NCI-H2081 (cell line): Measurements from ENCODE around the gene NDNF.
A peak's percentile ranks its signal among the peaks of the same experiment; 100 is the strongest.

Source experiments
- DNase-seq, 2 experiments: peaks; one replicate each; lab custom pipeline; 2025; lab: John Stamatoyannopoulos, UW

Gene NDNF, protein sequence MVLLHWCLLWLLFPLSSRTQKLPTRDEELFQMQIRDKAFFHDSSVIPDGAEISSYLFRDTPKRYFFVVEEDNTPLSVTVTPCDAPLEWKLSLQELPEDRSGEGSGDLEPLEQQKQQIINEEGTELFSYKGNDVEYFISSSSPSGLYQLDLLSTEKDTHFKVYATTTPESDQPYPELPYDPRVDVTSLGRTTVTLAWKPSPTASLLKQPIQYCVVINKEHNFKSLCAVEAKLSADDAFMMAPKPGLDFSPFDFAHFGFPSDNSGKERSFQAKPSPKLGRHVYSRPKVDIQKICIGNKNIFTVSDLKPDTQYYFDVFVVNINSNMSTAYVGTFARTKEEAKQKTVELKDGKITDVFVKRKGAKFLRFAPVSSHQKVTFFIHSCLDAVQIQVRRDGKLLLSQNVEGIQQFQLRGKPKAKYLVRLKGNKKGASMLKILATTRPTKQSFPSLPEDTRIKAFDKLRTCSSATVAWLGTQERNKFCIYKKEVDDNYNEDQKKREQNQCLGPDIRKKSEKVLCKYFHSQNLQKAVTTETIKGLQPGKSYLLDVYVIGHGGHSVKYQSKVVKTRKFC

GRCh38 chr4:121072224-121073003 is at the start of gene NDNF:
NDNF (minus strand) TSS chr4:121072535; CDS start chr4:121045837, 26,698 bp downstream.
- peak in 1 of 2 experiments; percentile 24 for DNase-seq

- no peak for DNase-seq
Observed at GRCh38 chr4:121119715-121120114, 47.4 kb upstream of the NDNF start.

DNA sequence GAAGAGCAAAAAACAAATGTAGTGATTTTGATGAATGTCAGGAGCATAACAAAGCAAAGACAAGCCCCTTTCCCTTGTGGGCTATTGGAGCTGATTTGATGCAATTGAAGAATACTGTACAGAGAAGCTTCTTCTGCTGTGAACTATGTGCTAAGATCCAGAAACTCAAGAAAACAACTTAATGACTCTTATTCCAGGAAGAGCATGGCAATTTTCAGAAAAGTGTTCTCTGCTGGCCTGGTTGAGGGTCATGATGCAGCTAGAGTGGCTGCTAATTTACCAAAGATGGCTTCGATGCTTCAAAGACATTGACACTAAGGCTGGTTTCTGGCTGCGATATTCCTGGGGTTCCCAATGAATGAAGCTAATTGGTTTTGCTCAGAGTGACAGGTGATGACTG is 46.0 kb upstream of the NDNF start:
- no peak for DNase-seq

GRCh38 chr4:121114756-121115155 is 42.4 kb upstream of the NDNF start:
- DNase-seq = no peak

DNA sequence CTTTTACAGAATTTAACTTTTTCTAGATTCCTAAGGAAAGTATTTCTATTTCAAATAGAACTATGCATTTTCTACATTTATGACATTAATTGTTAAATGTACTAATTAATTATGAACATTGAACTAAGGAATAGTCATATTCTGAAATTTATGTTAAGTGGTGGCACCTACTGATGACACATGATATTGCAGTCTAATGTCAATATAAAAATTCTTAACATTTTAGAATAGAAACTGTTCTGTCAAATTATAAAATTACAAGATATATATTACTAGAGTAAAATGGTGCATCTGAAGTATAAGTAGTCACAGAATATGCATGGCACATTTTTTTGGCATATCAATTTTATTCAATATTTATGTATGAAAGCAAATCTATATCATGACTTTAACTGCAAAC is 40.2 kb upstream of the NDNF start:
- DNase-seq = no peak

- peak; percentile 27 to 76 for DNase-seq
Observed at GRCh38 chr4:121108557-121108956, 36.2 kb upstream of the NDNF start.

DNA sequence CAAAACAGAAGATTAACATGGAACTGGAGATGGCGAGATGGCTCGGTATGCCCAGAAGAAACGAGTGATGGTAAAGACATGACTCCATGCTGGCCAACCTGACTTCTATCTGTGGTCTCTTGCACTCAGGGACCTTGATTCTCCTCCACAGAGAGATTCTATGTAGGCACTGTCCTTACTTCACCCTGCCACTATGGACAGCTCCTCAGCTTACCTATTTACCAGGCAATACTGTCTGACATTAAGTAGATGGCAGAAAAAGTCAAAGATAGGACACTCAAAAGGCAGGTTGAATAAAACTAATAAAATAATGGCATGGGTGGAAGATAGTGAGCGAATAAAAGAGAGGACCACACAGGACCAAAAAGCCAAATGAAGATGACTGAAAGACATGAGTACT is 35.2 kb upstream of the NDNF start:
- no peak for DNase-seq

DNA sequence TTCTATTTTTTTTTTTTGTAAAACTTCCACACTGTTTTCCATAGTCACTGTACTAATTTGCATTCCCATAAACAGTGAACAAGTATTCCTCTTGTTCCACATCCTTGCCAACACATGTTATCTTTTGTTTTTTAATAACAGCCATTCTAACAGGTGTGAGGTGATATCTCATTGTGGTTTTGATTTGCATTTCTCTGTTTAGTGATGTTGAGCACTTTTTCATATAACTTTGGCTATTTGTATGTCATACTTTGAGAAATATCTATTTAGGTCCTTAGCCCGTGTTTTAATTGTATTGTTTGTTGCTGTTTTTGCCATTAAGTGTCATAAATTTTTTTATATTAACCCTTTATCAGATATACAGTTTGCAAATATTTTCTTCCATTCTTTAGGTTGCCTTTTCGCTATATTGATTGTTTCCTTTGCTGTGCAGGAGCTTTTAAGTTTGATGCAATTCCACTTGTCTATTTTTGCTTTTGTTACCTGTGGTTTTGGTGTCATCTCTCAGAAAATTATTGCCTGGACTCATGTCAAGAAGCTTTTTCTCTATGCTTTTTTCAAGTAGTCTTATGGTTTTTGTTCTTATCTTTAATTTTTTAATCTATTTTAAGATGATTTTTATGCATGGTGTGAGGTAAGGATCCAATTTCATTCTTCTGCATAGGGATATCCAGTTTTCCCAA is 27.9 kb upstream of the NDNF start:
- no peak for DNase-seq

GRCh38 chr4:121098266-121098665 is 25.9 kb upstream of the NDNF start:
- no peak for DNase-seq

DNA sequence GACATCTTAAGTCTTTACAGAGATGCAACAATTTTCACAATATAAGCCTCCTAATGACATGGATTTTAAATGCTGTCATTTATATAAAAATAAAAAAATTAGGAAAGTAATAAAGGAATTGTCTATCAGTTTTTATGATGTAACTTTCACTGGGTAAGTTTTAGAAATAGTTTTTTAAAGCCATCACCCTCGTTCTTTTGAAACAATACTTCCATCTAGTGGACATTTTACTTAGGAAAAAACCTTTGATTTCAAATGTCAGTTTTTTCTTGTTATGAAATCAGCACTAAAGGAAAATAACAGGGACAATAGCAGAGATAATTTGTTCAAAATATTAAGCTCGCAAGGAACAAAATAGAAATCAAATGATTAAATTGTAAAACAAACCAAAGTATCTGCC is 24.3 kb upstream of the NDNF start:
- DNase-seq = peak in 1 of 2 experiments; percentile 12

GRCh38 chr4:121096191-121096590 is 23.9 kb upstream of the NDNF start:
- no peak for DNase-seq

DNA sequence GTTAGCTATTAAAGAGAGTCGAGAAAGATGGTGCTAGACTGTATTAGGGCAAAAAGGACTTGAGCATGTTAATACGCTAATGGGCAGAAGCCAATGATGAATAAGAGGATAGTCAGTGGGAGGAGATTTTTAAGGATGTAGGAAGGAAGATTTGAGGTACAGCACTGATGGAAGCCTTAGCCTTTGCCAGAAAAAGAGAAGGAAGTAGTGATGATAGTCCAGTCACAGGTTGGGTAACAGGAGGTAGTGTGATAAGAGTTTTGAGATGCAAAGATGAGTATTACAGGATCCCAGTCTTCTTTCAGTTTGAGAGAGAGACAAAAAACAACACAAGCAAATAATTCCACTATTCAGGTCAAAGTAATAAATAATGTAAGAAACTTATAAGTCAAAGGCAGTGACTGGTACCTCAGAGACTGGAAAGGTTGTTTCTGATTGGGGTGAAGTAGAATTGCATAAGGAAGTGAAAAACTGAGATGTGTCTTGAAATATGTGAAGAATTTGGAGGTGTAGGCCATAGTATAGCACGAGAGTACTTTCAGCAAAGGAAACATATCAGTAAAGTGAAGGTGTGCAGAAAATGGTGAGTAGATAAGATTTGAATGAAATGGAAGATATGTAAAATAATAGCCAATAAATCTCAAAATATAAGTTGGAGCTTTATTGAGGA is 22.1 kb upstream of the NDNF start:
- no peak for DNase-seq

GRCh38 chr4:121093261-121093660 is 20.9 kb upstream of the NDNF start:
- DNase-seq = no peak

DNA sequence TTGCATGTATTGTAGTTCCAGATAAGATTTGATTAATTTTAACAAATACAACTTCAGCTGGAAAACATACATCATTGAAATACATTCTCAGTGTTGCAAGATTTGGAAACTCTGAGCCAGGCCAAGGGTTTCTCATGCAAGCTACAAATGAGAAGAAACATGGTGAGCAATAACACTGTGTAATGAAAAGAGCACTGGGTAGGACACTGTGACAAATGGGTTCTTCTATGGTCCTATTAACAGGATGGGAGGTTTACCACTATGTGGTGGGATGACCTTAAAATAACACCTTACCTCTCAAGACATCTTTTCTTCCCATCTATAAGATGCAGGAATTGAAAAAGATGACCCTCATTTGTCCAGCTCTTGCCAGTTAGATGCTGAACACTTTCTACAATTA is 19.6 kb upstream of the NDNF start:
- DNase-seq = no peak

- DNase-seq = no peak
Observed at GRCh38 chr4:121088867-121089266, 16.5 kb upstream of the NDNF start.

GRCh38 chr4:121079376-121079775 is 7.0 kb upstream of the NDNF start:
- DNase-seq = no peak

DNA sequence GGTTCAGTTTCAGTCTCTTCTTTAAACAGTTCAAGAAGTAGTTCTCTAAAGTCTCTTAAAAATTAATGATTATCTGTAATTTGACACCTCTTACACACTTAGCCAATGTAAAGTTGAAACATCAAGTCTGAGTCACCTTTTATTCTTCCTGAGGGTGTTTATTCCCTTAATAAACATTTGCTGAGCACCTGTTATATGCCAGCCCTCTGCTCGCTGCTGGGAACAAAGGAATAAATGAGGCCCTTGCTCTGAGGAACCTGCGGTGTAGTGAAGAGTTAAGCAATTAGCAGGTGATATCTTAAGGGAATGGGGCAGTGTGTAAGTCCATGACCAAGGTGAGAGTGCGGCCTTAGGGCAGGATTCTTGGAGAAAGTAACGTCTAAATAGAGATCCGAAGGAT is 5.2 kb upstream of the NDNF start:
- no peak for DNase-seq

DNA sequence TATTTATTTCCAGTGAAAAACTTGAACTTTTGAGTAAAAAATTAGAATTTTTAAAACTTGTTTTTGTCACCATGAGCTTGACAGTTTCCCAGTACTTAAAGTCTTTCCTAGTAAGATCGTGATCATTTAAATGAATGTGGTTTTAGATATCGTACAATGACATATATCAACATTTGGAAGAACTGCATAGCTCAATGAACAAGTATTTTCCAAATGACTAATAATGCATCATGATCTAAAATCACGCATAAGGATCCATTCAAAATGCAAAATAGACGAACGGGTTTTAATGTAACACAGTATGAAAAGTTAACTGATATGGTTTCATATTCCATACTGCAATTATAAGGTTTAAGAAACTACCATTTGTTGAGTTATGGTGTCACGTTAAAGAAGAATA is 4.1 kb upstream of the NDNF start:
- DNase-seq = no peak

DNA sequence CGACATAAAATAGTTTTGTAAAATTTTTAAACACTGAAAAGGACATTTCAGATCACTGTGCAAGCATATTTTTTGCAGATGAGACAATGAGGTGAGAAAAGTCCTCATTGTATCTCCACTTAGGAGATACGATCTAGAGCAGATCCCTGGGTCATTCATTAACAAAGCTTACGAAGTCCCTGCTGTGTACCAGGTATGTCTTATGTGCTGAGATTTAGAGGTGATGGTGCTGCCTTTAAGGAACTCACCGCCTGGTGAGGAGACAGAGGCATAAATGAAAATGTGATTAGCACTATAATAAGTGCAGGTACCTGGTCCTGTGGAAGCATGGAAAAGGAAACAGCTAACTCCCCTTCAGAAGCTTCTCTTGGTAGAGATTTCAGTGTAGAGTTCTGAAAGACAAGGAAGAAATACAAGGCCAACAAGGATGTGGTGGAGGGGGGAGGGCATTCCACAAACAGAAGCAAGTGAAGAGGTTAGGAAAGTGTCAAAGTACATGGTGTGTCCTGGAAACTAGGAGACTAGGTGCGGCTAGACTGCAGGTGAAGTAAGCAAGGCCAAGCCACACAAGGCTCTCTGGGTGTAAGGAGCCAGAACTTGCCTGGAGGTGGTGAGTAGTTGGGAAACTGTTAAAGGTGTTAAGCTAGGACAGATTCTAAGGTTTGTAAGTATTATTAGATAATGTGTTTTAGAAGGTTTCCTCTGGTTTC is 1.5 kb upstream of the NDNF start:
- DNase-seq = no peak

DNA sequence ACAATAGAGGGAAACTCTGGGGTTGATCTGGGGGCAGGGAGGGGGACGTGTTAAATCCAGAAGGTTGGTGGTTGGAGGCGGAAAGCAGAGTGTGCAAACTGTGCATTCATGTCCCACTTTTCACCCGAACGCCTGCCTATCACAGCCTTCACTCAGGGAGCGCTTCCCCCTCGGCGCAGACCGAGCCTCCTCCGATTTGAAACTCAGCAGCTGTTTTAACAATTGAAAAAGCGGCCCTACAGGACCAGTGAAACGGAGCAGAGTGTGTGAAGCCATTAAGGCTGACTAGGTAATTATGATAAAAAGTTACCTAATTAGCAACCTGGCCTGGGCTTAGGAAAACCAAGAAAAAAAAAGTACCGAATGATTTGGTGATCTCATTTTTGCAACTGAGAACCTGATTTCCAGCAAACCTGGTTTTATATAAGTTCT is 685 bp upstream of the NDNF start:
- no peak for DNase-seq

- DNase-seq = no peak
Observed at GRCh38 chr4:121071640-121072223, 603 bp downstream of the NDNF start.
